IPS-20b (cell line): ENCODE measurements around the gene CUEDC1.

ENCODE experiments used
- H3K27ac ChIP-seq: one replicate; pipeline ENCODE4 v1.5.1; 2013; ENCODE audit warnings: low read length
- H3K27me3 ChIP-seq: 2 replicates; pipeline ENCODE4 v1.6.1; 2013; ENCODE audit warnings: mild to moderate bottlenecking, low read length, inconsistent platforms; ENCODE audit not compliant: insufficient read depth
- H3K36me3 ChIP-seq: 2 replicates; pipeline ENCODE4 v1.6.1; 2013; ENCODE audit warnings: low read depth, mild to moderate bottlenecking, inconsistent platforms, low read length, moderate library complexity; ENCODE audit not compliant: insufficient read depth
- H3K4me1 ChIP-seq: 2 replicates; pipeline ENCODE4 v1.6.1; 2013; ENCODE audit warnings: mild to moderate bottlenecking, control low read depth, inconsistent platforms, low read length, moderate library complexity; ENCODE audit not compliant: insufficient read depth
- H3K4me3 ChIP-seq: 2 replicates; pipeline ENCODE4 v1.5.1; 2013; ENCODE audit warnings: mild to moderate bottlenecking, low read length, inconsistent platforms
- H3K9ac ChIP-seq: 2 replicates; pipeline ENCODE4 v1.6.1; 2013; ENCODE audit warnings: low read depth, mild to moderate bottlenecking, inconsistent platforms, low read length, moderate library complexity
- H3K9me3 ChIP-seq: 2 replicates; pipeline ENCODE4 v1.6.1; 2013; ENCODE audit warnings: mild to moderate bottlenecking, low read depth, low read length, inconsistent platforms; ENCODE audit not compliant: insufficient read depth

Gene CUEDC1

DNA sequence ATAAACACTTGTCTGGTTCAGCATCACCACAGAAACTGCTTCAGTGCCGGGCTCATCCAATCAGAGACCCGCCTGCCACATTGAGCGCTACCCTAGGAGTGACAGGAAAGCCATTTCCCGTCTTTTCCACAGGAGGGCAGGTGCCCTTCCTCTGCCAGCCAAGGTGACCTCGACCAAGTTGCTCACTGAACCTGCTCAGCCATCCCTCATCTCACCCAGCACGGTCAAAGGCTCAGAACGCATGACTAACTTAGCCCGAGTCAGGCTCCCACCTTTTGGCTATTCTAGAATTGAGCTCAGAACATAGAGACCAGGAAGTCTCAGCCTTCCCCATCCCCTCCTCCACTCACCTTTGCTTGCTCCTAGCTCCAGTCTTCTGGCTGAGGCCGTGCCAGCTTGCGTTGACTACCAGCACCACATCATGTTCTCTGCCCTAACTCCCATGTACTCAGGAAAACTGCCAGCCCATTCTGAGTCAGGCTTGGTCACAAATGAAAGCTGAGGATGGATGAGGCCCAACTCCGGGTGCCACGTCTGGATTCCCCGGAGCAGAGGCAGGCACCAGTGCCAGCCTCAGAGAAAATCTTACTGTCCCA is 121.0 kb downstream of the CUEDC1 start:
- Histone ChIP-seq H3K27ac (no peak overlapping the region), H3K4me3 (no peak overlapping the region), H3K4me1 (peaks cover 13% of the 10 kb centered on the region), H3K36me3 (peaks cover 11% of the 10 kb centered on the region), H3K9me3 (no peaks in the 10 kb centered on the region), H3K9ac (no peak overlapping the region), H3K27me3 (no peaks in the 10 kb centered on the region)

DNA sequence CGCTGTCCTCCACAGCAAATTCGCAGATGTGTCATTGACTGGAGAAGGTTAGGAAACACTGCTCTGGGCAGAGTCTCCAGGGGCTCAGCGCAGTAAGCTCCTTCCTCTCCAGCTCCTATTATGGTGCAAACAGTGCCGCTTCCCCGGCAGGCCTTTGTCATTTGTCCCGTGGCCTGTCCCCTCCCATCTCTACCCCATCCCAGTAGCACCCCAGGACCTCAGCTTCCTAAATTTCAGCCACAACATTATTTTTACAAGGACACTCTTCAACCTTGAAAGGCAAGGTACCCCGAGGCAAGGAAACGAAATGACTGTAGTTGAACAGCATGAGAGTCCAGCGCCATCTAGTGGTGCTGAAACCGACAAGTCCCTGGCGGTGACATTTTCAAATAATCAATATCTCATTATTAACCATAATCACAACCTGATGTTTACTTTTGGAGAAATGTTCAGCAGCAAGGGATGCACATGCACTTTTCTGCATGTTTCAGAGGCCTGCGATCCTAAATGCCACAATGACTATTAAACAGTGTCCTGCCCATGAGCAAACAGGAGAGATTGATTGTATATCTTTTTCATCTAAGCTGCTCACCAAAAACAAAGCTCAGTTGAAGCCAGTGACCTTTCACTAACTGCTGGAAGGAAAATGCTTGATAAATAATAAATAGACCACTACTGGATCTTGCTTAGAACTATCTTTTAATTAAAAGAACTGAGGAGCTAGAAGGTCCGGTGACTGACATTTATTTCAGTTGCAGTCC is 121.9 kb downstream of the CUEDC1 start:
- Histone ChIP-seq H3K27me3 (no peaks in the 10 kb centered on the region), H3K4me3 (peak overlapping the region; percentile 66), H3K9ac (peak overlapping the region; percentile 48; the same call in 1 of the 2 replicates), H3K36me3 (peaks cover 2% of the 10 kb centered on the region; the same call in 1 of the 2 replicates), H3K9me3 (no peaks in the 10 kb centered on the region), H3K27ac (no peak overlapping the region), H3K4me1 (peaks cover 13% of the 10 kb centered on the region)

DNA sequence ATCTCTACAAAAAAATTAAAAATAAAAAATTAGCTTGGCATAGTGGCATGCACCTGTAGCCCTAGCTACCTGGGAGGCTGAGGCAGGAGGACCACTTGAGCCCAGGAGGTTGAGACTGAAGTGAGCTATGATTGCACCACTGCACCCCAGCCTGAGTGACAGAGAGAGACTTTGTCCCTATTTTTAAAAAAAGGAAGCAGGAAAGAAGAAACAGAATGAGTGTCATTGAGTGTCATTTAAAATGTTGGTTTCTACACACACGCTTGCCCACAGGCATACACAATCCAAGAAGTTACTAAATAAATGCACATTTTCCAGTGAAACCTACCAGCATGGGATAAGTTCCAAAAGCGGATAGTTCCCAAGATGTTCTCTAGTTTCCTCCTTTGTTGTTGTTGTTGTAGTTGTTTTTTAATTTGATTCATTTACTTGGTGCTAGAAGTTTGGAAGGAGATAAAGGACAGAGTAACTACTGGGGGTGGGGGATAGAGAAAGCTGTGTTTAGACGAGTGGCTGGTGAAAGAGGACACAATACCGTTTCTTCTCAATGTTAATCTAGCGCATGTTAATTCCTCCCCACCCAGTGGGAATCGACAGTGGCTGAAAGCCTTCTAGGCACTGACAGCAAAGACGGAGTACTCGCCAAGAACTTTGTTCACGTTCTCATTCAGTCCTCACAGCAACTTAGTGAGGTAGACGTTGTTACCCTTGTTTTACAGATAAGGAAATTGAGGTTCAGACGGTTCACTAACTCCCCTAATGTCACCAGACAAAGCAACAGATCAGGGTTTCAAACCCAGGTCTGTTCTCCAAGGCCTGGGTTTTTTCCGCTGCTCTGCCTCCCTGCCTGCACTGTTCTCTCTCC is 122.7 kb downstream of the CUEDC1 start:
- Histone ChIP-seq H3K9ac (peak overlapping the region; percentile 48; the same call in 1 of the 2 replicates), H3K9me3 (no peaks in the 10 kb centered on the region), H3K4me3 (peak overlapping the region; percentile 66), H3K27ac (no peak overlapping the region), H3K27me3 (no peaks in the 10 kb centered on the region), H3K36me3 (no peaks in the 10 kb centered on the region), H3K4me1 (peaks cover 13% of the 10 kb centered on the region)

DNA sequence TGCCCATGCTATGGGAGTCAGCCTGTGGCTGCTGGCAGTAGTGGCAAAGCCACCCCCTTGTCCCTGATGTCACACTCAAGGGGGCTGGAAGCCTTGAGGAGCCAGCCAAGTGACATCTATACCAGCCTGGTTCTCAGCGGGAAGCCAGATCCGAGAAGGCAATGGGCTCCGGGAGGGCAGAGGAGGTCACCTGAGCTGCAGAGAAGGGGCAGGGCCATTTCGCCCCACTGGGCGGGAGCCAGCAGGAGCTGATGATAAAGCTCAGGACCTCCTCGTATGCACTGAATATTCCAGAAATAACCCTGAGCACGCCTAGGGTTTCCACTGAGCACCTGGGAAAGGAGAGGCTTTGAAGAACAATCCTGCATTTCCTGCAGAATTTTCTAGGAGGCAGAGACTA is 124.3 kb downstream of the CUEDC1 start:
- Histone ChIP-seq H3K36me3 (no peaks in the 10 kb centered on the region), H3K27me3 (no peaks in the 10 kb centered on the region), H3K9me3 (no peaks in the 10 kb centered on the region), H3K9ac (no peak overlapping the region), H3K27ac (no peak overlapping the region), H3K4me1 (peaks cover 13% of the 10 kb centered on the region), H3K4me3 (no peak overlapping the region)

DNA sequence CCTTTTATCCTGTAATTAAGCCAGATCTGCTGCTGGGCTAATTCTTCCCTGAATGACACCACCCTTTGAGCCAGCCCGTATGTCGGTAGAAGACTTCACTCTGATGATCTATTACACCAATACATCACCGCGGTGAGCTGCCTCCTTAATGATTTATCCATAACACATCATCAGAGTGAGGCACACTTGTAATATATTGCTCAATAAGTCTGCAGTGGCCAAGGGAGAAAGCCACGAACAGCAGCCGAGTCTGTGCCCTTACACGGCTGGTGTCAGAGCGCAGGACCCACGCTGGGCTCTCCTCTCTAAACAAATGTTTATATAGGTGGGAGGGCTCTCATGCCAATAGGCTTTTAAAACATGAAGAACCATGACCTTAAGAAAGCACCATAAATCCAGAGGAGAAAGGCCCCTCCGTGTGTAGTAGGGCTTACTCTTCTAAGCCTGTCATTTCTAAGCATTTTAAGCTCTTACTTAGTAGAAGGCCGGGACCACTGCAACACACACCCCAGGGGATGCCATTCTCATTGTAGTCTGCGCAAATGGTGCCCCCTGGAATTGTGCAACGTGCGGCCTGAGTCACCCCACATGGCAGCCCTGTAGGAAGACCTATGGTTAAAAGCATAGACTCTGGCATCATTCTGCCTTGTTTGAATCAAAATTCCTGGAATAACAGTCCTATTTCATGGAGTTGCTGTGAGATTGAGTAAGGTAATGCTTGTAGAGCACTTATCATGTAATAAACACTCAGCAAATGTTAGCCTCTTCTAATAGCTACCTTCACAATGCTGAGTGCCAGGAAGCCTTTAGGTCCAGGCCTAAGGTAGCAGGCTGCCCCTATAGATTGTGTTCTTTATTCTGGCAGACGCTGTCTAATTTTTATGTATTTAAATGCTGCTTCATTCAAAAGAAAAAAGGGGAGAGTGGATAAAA is 131.5 kb downstream of the CUEDC1 start:
- Histone ChIP-seq H3K27ac (no peak overlapping the region), H3K9me3 (no peaks in the 10 kb centered on the region), H3K4me1 (peaks cover 4% of the 10 kb centered on the region), H3K4me3 (no peak overlapping the region), H3K9ac (no peak overlapping the region), H3K27me3 (no peaks in the 10 kb centered on the region), H3K36me3 (no peaks in the 10 kb centered on the region)

DNA sequence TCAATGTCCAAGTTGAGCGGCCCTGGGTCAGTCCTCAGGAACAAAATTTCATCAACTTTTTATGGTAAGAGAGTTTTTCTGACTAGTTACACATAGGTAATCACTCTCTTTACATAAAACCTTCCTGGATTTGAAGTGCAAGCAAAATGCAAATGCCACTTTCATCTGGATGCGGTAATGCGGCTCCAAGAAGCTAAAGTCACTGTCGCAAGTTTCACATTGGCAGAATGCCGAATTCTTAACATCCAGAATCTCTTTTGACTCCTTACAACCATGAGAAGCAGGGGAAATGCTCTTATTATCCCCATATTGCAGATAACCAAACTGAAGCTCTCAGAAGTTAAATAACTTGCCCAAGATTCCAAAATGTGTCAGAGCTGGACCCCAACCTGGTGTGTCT is 135.3 kb downstream of the CUEDC1 start:
- no peak overlapping the region for H3K27ac ChIP-seq
- no peaks in the 10 kb centered on the region for H3K36me3 ChIP-seq
- peaks cover 4% of the 10 kb centered on the region for H3K4me1 ChIP-seq
- H3K9ac ChIP-seq = no peak overlapping the region
- no peaks in the 10 kb centered on the region for H3K9me3 ChIP-seq
- H3K27me3 ChIP-seq = no peaks in the 10 kb centered on the region
- no peak overlapping the region for H3K4me3 ChIP-seq

DNA sequence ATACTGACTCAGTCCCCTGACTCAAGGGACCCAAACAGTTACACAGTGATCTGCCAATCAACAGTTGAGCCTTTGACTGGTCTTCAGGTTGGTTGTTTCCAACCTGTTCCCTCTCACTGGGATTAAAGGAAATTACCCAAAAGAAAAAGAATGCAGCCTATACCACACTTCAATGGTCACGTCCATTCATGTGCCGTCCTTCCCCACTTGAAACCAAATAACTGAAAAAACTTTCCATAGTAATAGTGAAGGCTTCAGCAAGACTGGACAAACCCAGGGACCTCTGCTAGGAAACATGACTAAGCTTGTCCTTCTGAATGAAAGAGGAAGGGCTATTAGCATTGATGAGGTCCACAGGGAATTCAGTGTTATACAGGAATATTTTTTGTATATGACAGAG is 135.9 kb downstream of the CUEDC1 start:
- Histone ChIP-seq H3K4me1 (peaks cover 4% of the 10 kb centered on the region), H3K4me3 (no peak overlapping the region), H3K36me3 (no peaks in the 10 kb centered on the region), H3K27ac (no peak overlapping the region), H3K9ac (no peak overlapping the region), H3K9me3 (no peaks in the 10 kb centered on the region), H3K27me3 (no peaks in the 10 kb centered on the region)

DNA sequence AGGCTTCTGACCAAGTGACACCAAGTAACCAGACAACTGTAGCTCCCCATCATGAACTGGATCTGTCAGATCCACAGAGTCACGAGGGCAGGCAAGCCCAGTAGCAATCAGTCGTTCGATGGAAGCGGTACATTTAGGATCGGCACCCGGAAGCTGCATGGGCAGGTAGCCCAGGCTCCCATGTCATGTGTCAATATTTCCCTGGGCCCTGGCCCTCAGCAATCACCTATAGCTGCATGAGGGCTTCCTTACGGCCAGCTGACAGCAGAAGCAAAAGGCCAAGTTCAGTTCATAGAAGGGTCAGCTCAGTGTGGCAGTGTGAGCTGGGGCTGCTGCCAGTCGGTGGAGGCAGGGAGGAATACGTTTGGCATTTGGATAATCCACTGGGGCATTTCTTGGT is 137.1 kb downstream of the CUEDC1 start:
- Histone ChIP-seq H3K27me3 (no peaks in the 10 kb centered on the region), H3K4me3 (no peak overlapping the region), H3K4me1 (peaks cover 4% of the 10 kb centered on the region)

DNA sequence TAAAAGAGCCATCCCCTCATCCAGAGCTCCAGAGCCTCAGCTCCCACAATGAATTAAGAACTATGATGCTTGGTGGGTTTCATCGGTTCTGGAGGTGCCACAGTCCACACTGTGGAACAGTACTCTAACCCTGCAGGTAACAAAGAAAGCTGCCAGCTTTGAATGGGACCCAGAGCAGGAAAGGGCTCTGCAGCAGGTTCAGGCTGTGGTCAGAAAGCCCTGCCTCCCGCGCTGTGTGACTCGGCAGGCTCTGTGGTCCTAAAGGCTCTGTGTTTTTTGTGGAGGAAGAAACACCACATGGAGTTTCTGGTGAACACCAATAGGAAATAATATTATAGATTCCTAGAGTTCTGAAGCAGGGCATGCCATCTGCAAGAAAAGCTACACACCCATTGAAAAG is 137.9 kb downstream of the CUEDC1 start:
- Histone ChIP-seq H3K4me1 (peaks cover 4% of the 10 kb centered on the region), H3K9ac (no peak overlapping the region), H3K36me3 (no peaks in the 10 kb centered on the region), H3K27me3 (no peaks in the 10 kb centered on the region), H3K4me3 (no peak overlapping the region), H3K9me3 (no peaks in the 10 kb centered on the region), H3K27ac (no peak overlapping the region)

More for the DNA sequence above, 137.1 kb downstream of the CUEDC1 start:
- Histone ChIP-seq H3K27ac (no peak overlapping the region), H3K9me3 (no peaks in the 10 kb centered on the region), H3K36me3 (no peaks in the 10 kb centered on the region), H3K9ac (no peak overlapping the region)

DNA sequence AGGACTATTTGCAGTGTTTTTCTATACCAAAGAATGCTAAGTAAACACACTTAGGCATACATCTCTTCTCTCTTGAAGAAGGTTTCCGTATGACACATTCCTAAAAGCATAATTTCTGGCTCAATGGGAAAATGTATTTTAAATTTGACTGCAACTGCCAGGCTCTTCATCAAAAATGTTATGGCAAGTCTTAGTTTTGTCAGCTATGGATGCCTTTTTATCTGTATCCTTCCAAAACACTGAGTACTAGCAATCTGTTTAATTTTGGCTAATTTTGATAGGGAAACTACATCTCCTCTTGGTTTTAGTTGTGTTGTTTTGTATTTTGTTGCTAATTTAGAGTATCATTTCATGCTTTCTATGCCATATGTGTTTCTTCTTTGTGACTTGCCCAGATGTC is 140.8 kb downstream of the CUEDC1 start:
- Histone ChIP-seq H3K9me3 (no peaks in the 10 kb centered on the region), H3K27me3 (no peaks in the 10 kb centered on the region), H3K4me3 (no peak overlapping the region), H3K9ac (no peak overlapping the region), H3K4me1 (no peaks in the 10 kb centered on the region; the same call in none of the 2 replicates), H3K36me3 (no peaks in the 10 kb centered on the region), H3K27ac (no peak overlapping the region)
